ENCODE results near the gene TBX4. TPM values are rescaled to one million over a fixed set of nuclear protein-coding genes. Genes with fewer than 3 reads are reported as not detected.

Gene TBX4
- total and polyA plus RNA-seq, 2 experiments from 2014 or later, result 13.9 to 15.4 TPM

DNA sequence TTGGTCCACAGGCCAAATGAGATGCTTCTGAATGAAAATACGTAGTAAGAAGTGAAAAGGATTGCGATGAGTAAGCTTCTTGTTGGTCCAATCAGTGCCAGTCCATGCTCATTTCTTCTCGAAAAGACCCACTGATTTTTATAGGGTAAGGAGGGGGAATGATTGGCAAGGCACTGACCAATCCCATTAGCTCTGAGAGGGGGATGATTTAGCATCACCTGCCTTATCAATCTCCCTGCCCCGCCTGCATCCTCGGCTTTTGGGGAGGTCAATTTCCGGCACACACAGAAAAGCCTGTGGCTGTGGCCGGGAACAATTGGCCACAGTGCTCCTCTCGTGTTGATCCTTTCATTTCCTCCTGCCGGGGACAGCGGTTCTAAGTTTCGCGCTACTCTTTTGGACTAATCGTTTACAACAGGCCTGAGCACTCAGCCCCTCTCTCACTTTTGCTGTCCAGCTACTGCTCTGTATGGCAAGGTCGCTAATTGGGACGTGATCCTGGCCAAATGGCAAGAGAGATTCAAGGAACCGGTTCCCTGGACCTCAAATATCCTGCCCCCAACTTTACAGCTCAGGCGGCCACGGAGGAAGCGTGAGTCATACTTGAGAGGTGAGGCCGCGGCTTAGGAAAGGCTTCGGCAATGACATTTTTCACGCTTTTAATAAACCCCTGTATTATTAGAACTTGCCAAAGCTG is 43.1 kb downstream of the TBX4 start:
- TF ChIP-seq EZH2phosphoT487 (IDR thresholded peaks at IDR 0.05; ENCODE audit: low read depth, severe bottlenecking, unreplicated experiment) (no peak), EZH2 (IDR thresholded peaks at IDR 0.05; ENCODE audit: borderline replicate concordance) (no peak)
- TF ChIP-seq, protein P1, sequence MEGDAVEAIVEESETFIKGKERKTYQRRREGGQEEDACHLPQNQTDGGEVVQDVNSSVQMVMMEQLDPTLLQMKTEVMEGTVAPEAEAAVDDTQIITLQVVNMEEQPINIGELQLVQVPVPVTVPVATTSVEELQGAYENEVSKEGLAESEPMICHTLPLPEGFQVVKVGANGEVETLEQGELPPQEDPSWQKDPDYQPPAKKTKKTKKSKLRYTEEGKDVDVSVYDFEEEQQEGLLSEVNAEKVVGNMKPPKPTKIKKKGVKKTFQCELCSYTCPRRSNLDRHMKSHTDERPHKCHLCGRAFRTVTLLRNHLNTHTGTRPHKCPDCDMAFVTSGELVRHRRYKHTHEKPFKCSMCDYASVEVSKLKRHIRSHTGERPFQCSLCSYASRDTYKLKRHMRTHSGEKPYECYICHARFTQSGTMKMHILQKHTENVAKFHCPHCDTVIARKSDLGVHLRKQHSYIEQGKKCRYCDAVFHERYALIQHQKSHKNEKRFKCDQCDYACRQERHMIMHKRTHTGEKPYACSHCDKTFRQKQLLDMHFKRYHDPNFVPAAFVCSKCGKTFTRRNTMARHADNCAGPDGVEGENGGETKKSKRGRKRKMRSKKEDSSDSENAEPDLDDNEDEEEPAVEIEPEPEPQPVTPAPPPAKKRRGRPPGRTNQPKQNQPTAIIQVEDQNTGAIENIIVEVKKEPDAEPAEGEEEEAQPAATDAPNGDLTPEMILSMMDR (IDR thresholded peaks at IDR 0.05; ENCODE audit: poor library complexity), result no peak
- Histone ChIP-seq H3K9me3 (ENCODE audit: low read depth) (no peaks in the 10 kb centered on the region), H3K27me3 (no peaks in the 10 kb centered on the region), H3K9me2 (replicated peaks; ENCODE audit: insufficient read depth) (no peaks in the 10 kb centered on the region), H3K4me3 (no peak overlapping the region), H4K20me1 (ENCODE audit: insufficient read depth, poor library complexity, severe bottlenecking) (no peaks in the 10 kb centered on the region), H3K36me3 (replicated peaks; ENCODE audit: insufficient read depth, low read depth) (no peaks in the 10 kb centered on the region), H2AFZ (no peak overlapping the region), H3K79me2 (no peaks in the 10 kb centered on the region), H3K27ac (peak overlapping the region; percentile 90), H3K4me1 (ENCODE audit: insufficient read depth) (peaks cover 52% of the 10 kb centered on the region), H3K4me2 (peak overlapping the region; percentile 19)
- WGBS (ENCODE audit: low lambda C conversion rate, missing lambda C conversion rate), result 64% methylated on average over 23 of the region's 23 CpGs
- no peak for DNase-seq (ENCODE audit: low spot score)

DNA sequence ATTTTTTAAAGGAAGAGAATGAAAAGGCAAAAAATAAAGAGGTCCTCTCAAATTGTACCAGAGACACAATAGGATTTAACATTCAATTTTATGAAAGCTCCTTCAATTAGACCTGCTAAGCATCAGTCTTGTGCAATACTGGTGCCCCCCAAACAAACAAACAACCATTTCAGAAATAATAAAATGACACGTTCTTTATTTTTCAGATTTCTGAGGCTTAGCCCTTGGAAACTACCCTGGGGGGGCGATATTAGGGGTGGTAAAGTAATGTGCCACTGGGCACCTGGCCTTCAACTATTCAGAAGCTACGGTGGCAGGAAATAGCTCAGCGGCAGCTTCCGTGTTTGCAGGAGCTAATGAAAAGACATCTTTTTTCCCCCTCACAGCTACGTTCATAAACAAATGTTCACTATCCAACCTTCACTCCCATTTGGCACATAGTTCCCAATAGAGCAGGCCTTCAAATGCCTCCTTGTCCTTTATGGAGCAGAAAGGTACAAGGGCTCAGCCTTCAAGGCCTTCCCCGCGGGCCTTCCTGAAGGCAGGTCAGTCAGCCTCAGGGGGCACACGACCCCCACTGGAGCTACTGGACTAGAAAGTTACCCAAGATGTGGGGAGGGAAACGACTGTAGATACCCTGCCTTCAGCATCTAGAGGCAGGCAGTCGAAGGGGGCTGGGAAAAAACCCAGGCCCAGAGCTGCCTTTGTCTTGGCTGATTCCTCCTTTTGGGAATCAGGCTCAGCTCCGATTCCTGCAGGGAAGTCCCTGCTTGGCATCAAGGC is 44.1 kb downstream of the TBX4 start:
- Histone ChIP-seq H3K9me2 (replicated peaks; ENCODE audit: insufficient read depth) (no peaks in the 10 kb centered on the region), H3K4me3 (no peak overlapping the region), H3K9me3 (ENCODE audit: low read depth) (no peaks in the 10 kb centered on the region), H2AFZ (no peak overlapping the region), H4K20me1 (ENCODE audit: insufficient read depth, poor library complexity, severe bottlenecking) (no peaks in the 10 kb centered on the region), H3K36me3 (replicated peaks; ENCODE audit: insufficient read depth, low read depth) (no peaks in the 10 kb centered on the region), H3K4me2 (peak overlapping the region; percentile 40), H3K27me3 (no peaks in the 10 kb centered on the region), H3K27ac (peak overlapping the region; percentile 90), H3K4me1 (ENCODE audit: insufficient read depth) (peaks cover 47% of the 10 kb centered on the region), H3K79me2 (no peaks in the 10 kb centered on the region)
- TF ChIP-seq EZH2 (IDR thresholded peaks at IDR 0.05; ENCODE audit: borderline replicate concordance) (no peak), EZH2phosphoT487 (IDR thresholded peaks at IDR 0.05; ENCODE audit: low read depth, severe bottlenecking, unreplicated experiment) (no peak)
- TF ChIP-seq, protein P1 (IDR thresholded peaks at IDR 0.05; ENCODE audit: poor library complexity), result no peak
- no peak for DNase-seq (ENCODE audit: low spot score)
- 62% methylated on average over 12 of the region's 12 CpGs for WGBS (ENCODE audit: low lambda C conversion rate, missing lambda C conversion rate)

DNA sequence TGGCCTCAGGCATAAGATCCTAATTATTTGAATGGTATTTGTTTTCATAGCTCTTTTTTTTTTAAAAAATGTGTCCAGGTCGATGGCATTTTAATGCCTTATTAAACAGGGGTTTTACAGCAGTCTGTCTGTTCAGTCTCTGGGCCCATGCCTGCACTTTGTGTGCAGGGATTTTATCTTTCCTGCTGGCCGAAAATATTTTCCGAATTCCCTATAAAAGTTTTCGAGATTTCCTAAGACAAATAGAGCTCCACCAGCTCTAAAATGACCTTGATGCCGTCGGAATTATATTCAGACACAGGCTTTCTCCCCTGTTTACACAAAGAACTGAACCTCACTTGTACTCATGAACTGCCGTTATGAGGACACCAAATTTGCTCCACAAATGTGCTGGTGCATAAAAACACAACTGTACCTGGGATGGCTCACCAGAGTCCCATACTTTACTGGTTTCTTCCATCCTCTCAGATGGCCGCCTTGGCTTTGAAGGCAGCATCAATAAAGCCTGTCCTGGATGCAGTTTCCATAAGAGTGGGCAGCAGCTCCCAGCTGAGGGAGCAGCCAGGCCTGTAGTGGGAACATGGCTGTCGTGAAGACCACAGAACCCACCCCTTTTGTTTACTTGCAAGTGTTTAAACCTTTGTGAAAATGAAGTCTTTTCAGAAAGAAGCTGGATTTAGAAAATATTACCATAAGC is 44.9 kb downstream of the TBX4 start:
- Histone ChIP-seq H3K9me3 (ENCODE audit: low read depth) (no peaks in the 10 kb centered on the region), H3K4me2 (no peak overlapping the region), H3K9me2 (replicated peaks; ENCODE audit: insufficient read depth) (no peaks in the 10 kb centered on the region), H3K27me3 (no peaks in the 10 kb centered on the region), H3K27ac (peak overlapping the region; percentile 90), H3K79me2 (no peaks in the 10 kb centered on the region), H2AFZ (no peak overlapping the region), H4K20me1 (ENCODE audit: insufficient read depth, poor library complexity, severe bottlenecking) (no peaks in the 10 kb centered on the region), H3K4me3 (no peak overlapping the region), H3K4me1 (ENCODE audit: insufficient read depth) (peaks cover 47% of the 10 kb centered on the region), H3K36me3 (replicated peaks; ENCODE audit: insufficient read depth, low read depth) (no peaks in the 10 kb centered on the region)
- TF ChIP-seq, protein P1 (IDR thresholded peaks at IDR 0.05; ENCODE audit: poor library complexity), result no peak
- no peak for TF ChIP-seq EZH2phosphoT487 (IDR thresholded peaks at IDR 0.05; ENCODE audit: low read depth, severe bottlenecking, unreplicated experiment)
- no peak for TF ChIP-seq EZH2 (IDR thresholded peaks at IDR 0.05; ENCODE audit: borderline replicate concordance)
- 42% methylated on average over 9 of the region's 9 CpGs for WGBS (ENCODE audit: low lambda C conversion rate, missing lambda C conversion rate)
- no peak for DNase-seq (ENCODE audit: low spot score)
